ENCODE data around the gene LEPROT.

GRCh38 chr1:65407877-65408276 is 12.6 kb upstream of the LEPROT start:
- TF ChIP-seq CEBPB (IDR thresholded peaks at IDR 0.05; ENCODE audit: borderline replicate concordance in 1 of 2, low read depth in 2 of 2, low read length in 2 of 2) = no peak
- TF ChIP-seq SMC3 (IDR thresholded peaks at IDR 0.05; ENCODE audit: borderline replicate concordance, low read length) = no peak
